ENCODE data around the gene GNB1.
"Not testable (repeated sequence)": the region's sequence is repeated elsewhere in the genome, so short reads cannot be mapped to it uniquely, and the experiment has no call there.

GNB1 gene

GRCh38 chr1:1757422-1758058, 133.3 kb downstream of the GNB1 start:
- H3K36me3 ChIP-seq (ENCODE audit: insufficient read depth, low read length), result peaks cover 62% of the 10 kb centered on the region
- no peaks in the 10 kb centered on the region for H3K27me3 ChIP-seq (ENCODE audit: control insufficient read depth in 1 of 2, insufficient read depth in 2 of 2, low read length in 2 of 2)
- no peaks in the 10 kb centered on the region for H3K9me3 ChIP-seq (ENCODE audit: low read length)
- no peak overlapping the region for H3K4me3 ChIP-seq (ENCODE audit: low read depth in 1 of 2, low read length in 2 of 2)
- H3K27ac ChIP-seq (ENCODE audit: low read depth, low read length), result no peak overlapping the region
- no peak overlapping the region for H3K9ac ChIP-seq (ENCODE audit: low read length)
- H3K4me1 ChIP-seq (ENCODE audit: insufficient read depth, low read length), result no peaks in the 10 kb centered on the region

DNA sequence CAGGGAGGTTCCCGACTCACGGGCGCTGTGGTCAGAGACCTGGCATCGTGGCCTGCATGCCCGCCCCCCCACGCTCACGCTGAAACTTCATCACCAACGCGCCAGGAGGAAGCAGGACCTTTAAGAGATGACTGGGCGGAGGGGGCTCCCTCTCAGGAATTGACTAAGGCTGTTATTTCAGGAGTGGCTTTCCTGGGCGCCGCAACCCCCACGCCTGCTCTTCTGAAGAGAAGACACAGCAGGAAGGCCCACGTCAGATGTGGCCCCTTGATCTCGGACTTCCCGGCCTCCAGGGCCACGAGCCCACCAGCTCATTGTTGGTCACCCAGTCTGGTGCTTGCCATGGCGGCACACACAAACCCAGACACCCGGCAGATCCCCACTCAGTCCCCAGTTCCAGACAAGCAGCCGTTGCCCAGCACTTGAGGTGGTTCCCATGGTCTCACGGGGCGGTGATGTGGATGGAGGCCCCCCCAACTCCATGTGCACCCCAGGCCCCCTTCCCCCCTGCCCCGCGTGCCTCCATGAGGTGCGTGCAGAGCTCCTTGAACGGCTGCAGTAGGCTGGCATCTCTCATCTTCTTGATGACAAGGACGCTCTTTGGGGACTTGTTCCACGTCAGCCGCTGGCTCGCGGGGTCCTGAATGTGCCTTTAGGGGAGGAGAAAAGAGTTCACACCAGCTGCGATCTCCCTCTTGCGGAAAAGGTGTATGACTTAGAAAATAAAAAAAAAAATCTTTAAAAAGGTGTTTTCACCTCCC, 134.0 kb downstream of the GNB1 start:
- no peak overlapping the region for H3K27ac ChIP-seq (ENCODE audit: low read depth, low read length)
- no peaks in the 10 kb centered on the region for H3K27me3 ChIP-seq (ENCODE audit: control insufficient read depth in 1 of 2, insufficient read depth in 2 of 2, low read length in 2 of 2)
- H3K4me3 ChIP-seq (ENCODE audit: low read depth in 1 of 2, low read length in 2 of 2), result no peak overlapping the region

GRCh38 chr1:1755852-1756251, 135.0 kb downstream of the GNB1 start:
- Histone ChIP-seq H3K4me3 (ENCODE audit: low read depth in 1 of 2, low read length in 2 of 2) (no peak overlapping the region), H3K36me3 (ENCODE audit: insufficient read depth, low read length) (peaks cover 48% of the 10 kb centered on the region), H3K9ac (ENCODE audit: low read length) (no peak overlapping the region), H3K9me3 (ENCODE audit: low read length) (no peaks in the 10 kb centered on the region), H3K27me3 (ENCODE audit: control insufficient read depth in 1 of 2, insufficient read depth in 2 of 2, low read length in 2 of 2) (no peaks in the 10 kb centered on the region), H3K4me1 (ENCODE audit: insufficient read depth, low read length) (no peaks in the 10 kb centered on the region), H3K27ac (ENCODE audit: low read depth, low read length) (no peak overlapping the region)

More for the DNA sequence above, 134.0 kb downstream of the GNB1 start:
- Histone ChIP-seq H3K9ac (ENCODE audit: low read length) (no peak overlapping the region), H3K4me1 (ENCODE audit: insufficient read depth, low read length) (no peaks in the 10 kb centered on the region), H3K36me3 (ENCODE audit: insufficient read depth, low read length) (peaks cover 56% of the 10 kb centered on the region), H3K9me3 (ENCODE audit: low read length) (no peaks in the 10 kb centered on the region)

- Histone ChIP-seq H3K27me3 (ENCODE audit: control insufficient read depth in 1 of 2, insufficient read depth in 2 of 2, low read length in 2 of 2) (no peaks in the 10 kb centered on the region), H3K27ac (ENCODE audit: low read depth, low read length) (no peak overlapping the region), H3K4me1 (ENCODE audit: insufficient read depth, low read length) (no peaks in the 10 kb centered on the region), H3K9ac (ENCODE audit: low read length) (no peak overlapping the region), H3K4me3 (ENCODE audit: low read depth in 1 of 2, low read length in 2 of 2) (no peak overlapping the region), H3K36me3 (ENCODE audit: insufficient read depth, low read length) (peaks cover 44% of the 10 kb centered on the region), H3K9me3 (ENCODE audit: low read length) (no peaks in the 10 kb centered on the region)
These were observed 135.5 kb downstream of the GNB1 start for GRCh38 chr1:1755426-1755825.

DNA sequence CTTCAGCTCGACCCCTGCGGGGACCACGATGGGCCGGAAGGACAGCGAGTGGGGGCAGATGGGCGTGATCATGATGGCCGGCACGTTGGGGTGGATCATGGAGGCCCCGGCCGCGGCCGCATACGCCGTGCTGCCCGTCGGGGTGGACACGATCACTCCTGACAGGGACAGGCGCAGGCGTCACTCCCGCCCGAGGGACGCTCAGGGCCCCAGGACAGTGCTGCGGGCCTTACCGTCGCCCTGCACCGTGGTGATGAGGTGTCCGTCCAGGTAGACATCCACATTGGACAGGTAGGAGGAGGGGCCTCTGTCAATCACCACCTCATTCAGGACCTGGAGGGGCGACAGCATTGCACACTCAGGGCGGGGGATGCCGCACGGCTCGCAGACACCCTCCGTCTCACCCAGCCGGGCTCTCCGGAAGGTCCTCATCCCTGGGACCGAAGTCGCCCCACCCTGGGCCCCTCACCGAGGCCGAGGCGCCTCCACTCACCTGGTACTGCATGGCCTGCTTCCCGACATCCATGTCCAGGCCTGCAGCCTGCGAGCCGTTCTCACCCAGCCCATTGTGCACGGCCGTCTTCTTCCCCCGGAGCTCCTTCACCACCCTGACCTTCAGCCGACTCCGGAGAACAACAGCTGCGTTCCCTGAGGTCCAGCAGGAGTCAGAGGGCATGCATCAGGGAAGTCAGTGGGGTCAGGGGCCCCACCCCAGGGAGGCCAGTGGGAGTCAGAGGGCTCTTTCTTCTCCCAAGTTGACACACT, 136.7 kb downstream of the GNB1 start:
- no peaks in the 10 kb centered on the region for H3K4me1 ChIP-seq (ENCODE audit: insufficient read depth, low read length)
- H3K27ac ChIP-seq (ENCODE audit: low read depth, low read length), result no peak overlapping the region
- H3K9me3 ChIP-seq (ENCODE audit: low read length), result no peaks in the 10 kb centered on the region
- peaks cover 32% of the 10 kb centered on the region for H3K36me3 ChIP-seq (ENCODE audit: insufficient read depth, low read length)
- H3K4me3 ChIP-seq (ENCODE audit: low read depth in 1 of 2, low read length in 2 of 2), result no peak overlapping the region
- H3K9ac ChIP-seq (ENCODE audit: low read length), result no peak overlapping the region
- no peaks in the 10 kb centered on the region for H3K27me3 ChIP-seq (ENCODE audit: control insufficient read depth in 1 of 2, insufficient read depth in 2 of 2, low read length in 2 of 2)

DNA sequence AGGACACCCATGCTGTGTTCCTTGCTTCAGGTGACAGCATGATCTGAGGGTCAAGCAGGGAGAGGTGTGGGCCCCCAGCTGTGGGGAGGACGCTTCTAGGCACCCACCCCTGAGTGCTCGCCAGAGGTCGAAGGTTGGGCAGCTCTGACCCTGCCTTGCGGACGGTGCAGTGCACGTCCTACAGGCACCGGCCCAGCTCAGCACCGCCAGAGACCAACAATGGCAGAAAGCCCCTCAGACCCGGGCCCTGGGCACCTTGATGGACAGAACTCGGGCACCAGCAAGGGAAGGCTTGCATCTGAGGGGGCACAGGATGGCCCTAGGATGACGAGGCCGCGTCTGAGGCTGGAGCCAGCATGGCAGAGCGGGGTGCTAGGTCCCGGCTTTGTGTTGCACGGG, 137.3 kb downstream of the GNB1 start:
- Histone ChIP-seq H3K4me1 (ENCODE audit: insufficient read depth, low read length) (no peaks in the 10 kb centered on the region), H3K36me3 (ENCODE audit: insufficient read depth, low read length) (peaks cover 32% of the 10 kb centered on the region), H3K27me3 (ENCODE audit: control insufficient read depth in 1 of 2, insufficient read depth in 2 of 2, low read length in 2 of 2) (no peaks in the 10 kb centered on the region), H3K27ac (ENCODE audit: low read depth, low read length) (no peak overlapping the region), H3K9me3 (ENCODE audit: low read length) (no peaks in the 10 kb centered on the region), H3K4me3 (ENCODE audit: low read depth in 1 of 2, low read length in 2 of 2) (no peak overlapping the region), H3K9ac (ENCODE audit: low read length) (no peak overlapping the region)

- no peak overlapping the region for H3K9ac ChIP-seq (ENCODE audit: low read length)
- H3K27me3 ChIP-seq (ENCODE audit: control insufficient read depth in 1 of 2, insufficient read depth in 2 of 2, low read length in 2 of 2), result no peaks in the 10 kb centered on the region
- no peak overlapping the region for H3K27ac ChIP-seq (ENCODE audit: low read depth, low read length)
- no peaks in the 10 kb centered on the region for H3K4me1 ChIP-seq (ENCODE audit: insufficient read depth, low read length)
- H3K9me3 ChIP-seq (ENCODE audit: low read length), result no peaks in the 10 kb centered on the region
- peaks cover 26% of the 10 kb centered on the region for H3K36me3 ChIP-seq (ENCODE audit: insufficient read depth, low read length)
- H3K4me3 ChIP-seq (ENCODE audit: low read depth in 1 of 2, low read length in 2 of 2), result no peak overlapping the region
These were observed 138.0 kb downstream of the GNB1 start for GRCh38 chr1:1752636-1753606.

- Histone ChIP-seq H3K4me3 (ENCODE audit: low read depth in 1 of 2, low read length in 2 of 2) (no peak overlapping the region), H3K27me3 (ENCODE audit: control insufficient read depth in 1 of 2, insufficient read depth in 2 of 2, low read length in 2 of 2) (no peaks in the 10 kb centered on the region), H3K27ac (ENCODE audit: low read depth, low read length) (no peak overlapping the region), H3K9ac (ENCODE audit: low read length) (no peak overlapping the region), H3K9me3 (ENCODE audit: low read length) (no peaks in the 10 kb centered on the region), H3K4me1 (ENCODE audit: insufficient read depth, low read length) (no peaks in the 10 kb centered on the region), H3K36me3 (ENCODE audit: insufficient read depth, low read length) (peaks cover 25% of the 10 kb centered on the region)
These were observed 138.7 kb downstream of the GNB1 start for GRCh38 chr1:1752190-1752589.

- H3K4me3 ChIP-seq (ENCODE audit: low read depth in 1 of 2, low read length in 2 of 2); H3K27ac ChIP-seq (ENCODE audit: low read depth, low read length): not testable (repeated sequence)
- peaks cover 14% of the 10 kb centered on the region for H3K36me3 ChIP-seq (ENCODE audit: insufficient read depth, low read length)
These were observed 140.9 kb downstream of the GNB1 start for GRCh38 chr1:1749941-1750340.

GRCh38 chr1:1748686-1749321, 142.1 kb downstream of the GNB1 start:
- no peak overlapping the region for H3K4me3 ChIP-seq (ENCODE audit: low read depth in 1 of 2, low read length in 2 of 2)
- no peaks in the 10 kb centered on the region for H3K9me3 ChIP-seq (ENCODE audit: low read length)
- no peak overlapping the region for H3K27ac ChIP-seq (ENCODE audit: low read depth, low read length)
- H3K27me3 ChIP-seq (ENCODE audit: control insufficient read depth in 1 of 2, insufficient read depth in 2 of 2, low read length in 2 of 2), result no peaks in the 10 kb centered on the region
- no peak overlapping the region for H3K9ac ChIP-seq (ENCODE audit: low read length)
- peaks cover 6% of the 10 kb centered on the region for H3K36me3 ChIP-seq (ENCODE audit: insufficient read depth, low read length)
- H3K4me1 ChIP-seq (ENCODE audit: insufficient read depth, low read length), result no peaks in the 10 kb centered on the region

More at GRCh38 chr1:1749941-1750340, 140.9 kb downstream of the GNB1 start:
- not testable (repeated sequence) for H3K9ac ChIP-seq (ENCODE audit: low read length); H3K9me3 ChIP-seq (ENCODE audit: low read length); H3K27me3 ChIP-seq (ENCODE audit: control insufficient read depth in 1 of 2, insufficient read depth in 2 of 2, low read length in 2 of 2); H3K4me1 ChIP-seq (ENCODE audit: insufficient read depth, low read length)

All from muscle layer of colon (tissue), 2 donors.